Heart left ventricle (tissue), 13 donors: Measurements from ENCODE around the gene PEF1.

ENCODE experiments used
- POLR2A ChIP-seq, 2 donors: fragments of 450-650 bp; IDR thresholded peaks; one replicate each; pipeline ENCODE4 v1.6.1; 2017; ENCODE audit warnings: antibody characterized with exemption in 2 of 2, mild to moderate bottlenecking in 2 of 2, moderate library complexity in 2 of 2
- TF ChIP-seq, protein P1 (sequence below), 12 donors: fragments of 200-600 bp; sonication (generic) in 4 of 12; IDR thresholded peaks; one replicate each; pipeline versions ENCODE4 v1.5.0 to v1.8.0; 2018 to 2022; ENCODE audit warnings: antibody characterized with exemption in 12 of 12, mild to moderate bottlenecking in 5 of 12
- donor health status: ischemic (EF 13 %, LVEDD 7.1; RV severe dilation, severe dysfunction).
- donor health status: DM: no; HTN: yes; CAD: no.
- donor health status: DM: no; HTN: no; CAD: no.
- donor health status: ischemic (EF 25% LVEDD 6.9; RV normal size, moderate dysfunction).
- donor health status: ischemic (EF 25% LVEDD 5.7; RV mildly dilated, moderate dysfunction).
- donor health status: ischemic (EF 35%, LVEDD 5.7; RV mildly dilated, moderate dysfunction).
- donor health status: nonischemic (EF 11% LVEDD 7.7; RV severe dilation, severe dysfunction).
- donor health status: DM: yes; HTN: yes; CAD: no.
- donor health status: PGD.
- donor health status: ischemic (EF 29% LVEDD 5.4; RV normal size, mild dysfunction).
- donor health status: nonischemic (EF 23%, LVEDD 6.1; RV moderate dilation, normal function).

DNA sequence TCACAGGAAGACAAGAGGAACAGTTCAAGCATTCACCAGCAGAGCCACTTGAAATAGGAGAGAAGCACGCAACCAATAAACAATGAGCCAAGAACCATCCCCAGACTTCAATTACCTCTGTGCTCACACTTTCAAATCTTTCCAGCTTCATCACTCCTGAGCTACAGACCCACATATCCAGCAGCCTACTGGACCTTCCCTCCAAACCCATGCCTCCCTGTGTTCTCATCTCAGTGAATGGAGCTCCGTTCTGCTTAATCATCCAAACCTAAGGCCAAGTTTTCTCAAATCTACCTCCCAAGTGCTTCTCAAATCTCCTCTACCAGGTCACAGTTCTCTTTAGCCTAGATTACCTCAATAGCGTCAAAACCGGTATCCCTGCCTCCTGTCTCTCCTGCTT lies 3.7 kb downstream of the PEF1 start:
- TF ChIP-seq, protein P1, sequence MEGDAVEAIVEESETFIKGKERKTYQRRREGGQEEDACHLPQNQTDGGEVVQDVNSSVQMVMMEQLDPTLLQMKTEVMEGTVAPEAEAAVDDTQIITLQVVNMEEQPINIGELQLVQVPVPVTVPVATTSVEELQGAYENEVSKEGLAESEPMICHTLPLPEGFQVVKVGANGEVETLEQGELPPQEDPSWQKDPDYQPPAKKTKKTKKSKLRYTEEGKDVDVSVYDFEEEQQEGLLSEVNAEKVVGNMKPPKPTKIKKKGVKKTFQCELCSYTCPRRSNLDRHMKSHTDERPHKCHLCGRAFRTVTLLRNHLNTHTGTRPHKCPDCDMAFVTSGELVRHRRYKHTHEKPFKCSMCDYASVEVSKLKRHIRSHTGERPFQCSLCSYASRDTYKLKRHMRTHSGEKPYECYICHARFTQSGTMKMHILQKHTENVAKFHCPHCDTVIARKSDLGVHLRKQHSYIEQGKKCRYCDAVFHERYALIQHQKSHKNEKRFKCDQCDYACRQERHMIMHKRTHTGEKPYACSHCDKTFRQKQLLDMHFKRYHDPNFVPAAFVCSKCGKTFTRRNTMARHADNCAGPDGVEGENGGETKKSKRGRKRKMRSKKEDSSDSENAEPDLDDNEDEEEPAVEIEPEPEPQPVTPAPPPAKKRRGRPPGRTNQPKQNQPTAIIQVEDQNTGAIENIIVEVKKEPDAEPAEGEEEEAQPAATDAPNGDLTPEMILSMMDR (IDR thresholded peaks at IDR 0.05): no peak
- TF ChIP-seq POLR2A (IDR thresholded peaks at IDR 0.05): no peak
